Measurements from ENCODE around the gene TNS3.

The TNS3 gene

DNA sequence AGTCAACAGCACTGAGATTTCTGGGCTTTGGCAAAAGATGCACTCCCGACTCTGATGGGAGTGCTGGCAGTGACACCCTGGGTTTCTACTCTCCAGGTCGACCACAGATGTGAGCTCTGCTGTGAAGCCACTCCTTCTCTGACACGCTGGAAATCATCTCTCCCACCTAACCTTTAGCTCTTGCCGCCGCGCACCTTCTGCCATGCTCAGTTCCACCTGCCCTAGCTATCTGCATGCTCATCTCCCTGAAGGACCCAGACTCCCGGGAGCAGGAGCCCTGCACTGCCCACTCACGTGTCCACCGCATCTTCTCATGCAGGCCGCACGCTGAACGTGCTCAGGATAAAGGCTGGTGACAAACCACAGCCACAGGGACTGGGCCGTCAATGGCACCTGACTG is 174.8 kb downstream of the TNS3 start:
- DNase-seq (ENCODE audit: low read depth in 2 of 2), result no peak

DNA sequence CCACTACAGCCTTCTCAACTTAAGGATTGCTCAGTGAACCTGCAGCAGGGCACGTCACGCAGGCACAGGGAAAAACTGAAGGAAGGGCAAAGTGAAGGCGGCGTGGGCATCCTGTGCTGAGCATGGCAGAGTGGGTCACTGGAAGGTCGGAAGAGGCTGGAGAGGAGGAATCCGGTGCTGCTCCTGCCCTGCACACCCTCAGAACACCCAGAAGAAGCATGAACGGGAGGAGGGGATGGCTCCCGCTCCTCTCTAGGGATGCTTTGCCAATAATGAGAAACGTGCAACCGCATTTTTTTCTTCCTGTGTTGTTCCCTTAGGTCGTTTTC is 175.1 kb downstream of the TNS3 start:
- no peak for DNase-seq (ENCODE audit: low read depth in 2 of 2)

DNA sequence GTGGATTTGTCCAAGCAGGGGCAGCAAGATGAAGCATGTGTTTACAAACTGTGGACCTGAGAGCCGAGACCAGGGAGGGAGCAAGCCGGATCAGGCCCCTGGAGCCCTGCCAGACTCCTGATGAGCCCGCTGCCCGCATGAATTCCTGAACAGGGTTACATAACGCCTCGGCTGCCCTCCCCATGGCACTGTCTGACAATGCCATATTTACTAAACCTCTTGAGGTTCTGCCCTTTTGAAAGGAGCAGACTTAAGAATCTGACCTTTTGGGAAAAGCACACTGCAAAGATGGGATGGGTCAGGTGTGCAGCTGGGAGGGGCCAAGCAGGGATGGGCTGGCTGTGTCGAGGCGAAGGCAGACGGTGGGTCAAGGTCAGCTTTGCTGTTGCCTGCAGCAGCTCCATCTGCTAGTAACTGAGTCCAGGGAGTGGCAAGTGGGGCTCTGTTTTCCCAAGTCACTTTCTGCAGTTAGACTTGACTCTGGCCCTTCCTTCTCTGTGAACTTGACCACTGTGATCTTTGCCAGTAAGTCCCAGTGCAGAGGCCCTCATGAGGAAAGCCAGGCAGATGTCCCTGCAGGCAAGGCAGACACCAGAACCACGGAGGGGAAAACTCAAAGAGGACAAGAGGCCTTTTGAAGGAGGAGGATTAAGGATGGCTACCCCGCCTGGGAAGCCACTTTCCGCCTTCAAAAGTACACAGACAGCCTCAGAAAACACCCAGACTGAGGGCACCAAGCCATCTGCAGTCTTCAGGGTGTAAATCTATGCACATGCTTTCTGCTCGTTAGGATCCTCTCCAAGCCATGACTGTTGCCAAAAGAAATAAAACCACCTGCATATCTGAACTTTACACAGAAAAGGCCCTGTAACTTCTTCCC is 175.8 kb downstream of the TNS3 start:
- DNase-seq (ENCODE audit: low read depth in 2 of 2), result no peak

DNA sequence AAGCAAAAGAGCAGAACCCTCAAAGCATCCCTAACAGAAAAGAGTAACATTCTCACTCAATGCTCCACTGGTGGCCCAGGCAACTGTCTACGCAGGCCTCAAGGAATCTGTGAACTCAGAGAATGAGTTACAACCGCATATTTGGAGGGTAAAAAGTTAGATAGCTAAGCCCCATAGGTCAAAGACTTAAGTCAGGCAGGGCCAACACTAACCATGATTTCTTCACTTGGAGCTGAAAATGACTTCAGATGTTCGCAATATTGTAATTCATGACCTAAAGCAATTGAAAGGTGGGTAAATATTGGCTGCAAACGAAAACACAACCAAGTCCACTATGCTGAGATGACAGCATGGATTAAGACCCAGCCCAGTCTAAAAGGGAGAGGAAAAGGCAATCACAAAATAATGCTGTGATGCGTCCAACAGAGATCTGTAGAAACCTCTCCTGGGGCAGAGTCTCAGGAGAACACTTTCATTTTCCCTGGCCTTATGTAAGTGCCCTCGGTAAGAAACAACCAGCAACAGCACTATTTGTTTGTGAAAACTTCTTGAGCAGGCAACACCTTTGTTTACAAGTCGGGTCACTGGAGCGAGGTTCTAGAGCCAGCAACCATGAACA is 176.5 kb downstream of the TNS3 start:
- no peak for DNase-seq (ENCODE audit: low read depth in 2 of 2)

DNA sequence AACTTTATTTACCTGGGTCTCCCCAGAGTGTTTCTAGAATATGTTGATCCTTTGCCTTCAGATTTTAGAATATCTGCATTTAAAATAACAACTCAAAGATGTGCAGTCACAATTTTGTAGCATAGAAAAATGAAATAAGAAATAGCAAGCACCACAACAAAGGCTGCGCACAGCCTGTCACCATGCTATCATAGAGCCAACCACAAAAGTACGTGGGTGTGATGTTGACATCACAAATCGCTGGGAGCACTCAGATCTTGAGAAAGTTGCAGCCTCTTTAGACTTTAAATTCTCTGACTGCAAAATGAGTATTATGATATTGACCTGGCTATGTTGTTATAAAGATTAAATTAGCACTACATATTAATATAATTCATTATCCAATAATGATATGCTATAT is 177.9 kb downstream of the TNS3 start:
- no peak for DNase-seq (ENCODE audit: low read depth in 2 of 2)

DNA sequence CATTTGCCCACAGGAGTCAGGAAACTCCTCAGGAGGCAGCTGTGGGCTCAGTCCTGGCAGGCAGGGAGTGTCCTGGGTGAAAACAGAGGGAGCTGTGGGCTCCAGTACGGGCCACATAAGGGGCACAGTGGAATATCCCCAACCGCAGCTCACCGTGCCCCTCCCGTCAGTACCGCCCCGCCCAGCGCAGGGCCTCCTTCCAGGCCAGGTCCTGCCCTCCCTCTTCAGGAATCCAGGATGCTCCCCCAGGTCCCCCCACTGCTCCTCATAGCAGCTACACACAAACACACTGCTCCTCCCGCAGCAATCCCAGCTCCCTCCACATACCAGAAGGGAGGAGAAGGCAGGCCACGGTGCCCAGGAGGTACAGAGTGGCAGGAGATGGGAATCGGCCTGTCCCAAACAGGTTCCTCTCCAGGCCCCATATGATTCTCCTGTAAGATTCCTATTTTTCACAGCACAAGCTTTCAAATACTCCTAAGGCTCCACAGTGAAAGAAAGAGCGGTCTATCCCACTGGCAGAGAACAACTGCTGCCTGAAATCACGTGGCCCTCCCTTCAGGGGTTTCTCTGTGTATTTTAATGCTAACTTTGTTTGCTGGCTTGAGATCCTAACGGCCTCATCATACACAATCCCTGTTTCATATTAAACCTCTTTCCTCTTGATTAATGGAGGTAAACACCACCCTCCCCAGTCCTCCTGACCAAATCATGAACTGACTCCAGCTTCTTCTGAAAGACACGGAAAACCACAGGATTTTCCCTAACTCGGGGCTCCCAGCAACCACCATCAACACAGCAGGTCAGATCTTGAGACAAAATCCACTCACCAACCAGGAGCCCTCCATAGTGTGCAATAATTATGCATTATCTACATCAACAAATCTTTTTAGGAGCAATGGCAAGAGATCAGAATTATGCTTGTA is 178.7 kb downstream of the TNS3 start:
- DNase-seq (ENCODE audit: low read depth in 2 of 2), result no peak

DNA sequence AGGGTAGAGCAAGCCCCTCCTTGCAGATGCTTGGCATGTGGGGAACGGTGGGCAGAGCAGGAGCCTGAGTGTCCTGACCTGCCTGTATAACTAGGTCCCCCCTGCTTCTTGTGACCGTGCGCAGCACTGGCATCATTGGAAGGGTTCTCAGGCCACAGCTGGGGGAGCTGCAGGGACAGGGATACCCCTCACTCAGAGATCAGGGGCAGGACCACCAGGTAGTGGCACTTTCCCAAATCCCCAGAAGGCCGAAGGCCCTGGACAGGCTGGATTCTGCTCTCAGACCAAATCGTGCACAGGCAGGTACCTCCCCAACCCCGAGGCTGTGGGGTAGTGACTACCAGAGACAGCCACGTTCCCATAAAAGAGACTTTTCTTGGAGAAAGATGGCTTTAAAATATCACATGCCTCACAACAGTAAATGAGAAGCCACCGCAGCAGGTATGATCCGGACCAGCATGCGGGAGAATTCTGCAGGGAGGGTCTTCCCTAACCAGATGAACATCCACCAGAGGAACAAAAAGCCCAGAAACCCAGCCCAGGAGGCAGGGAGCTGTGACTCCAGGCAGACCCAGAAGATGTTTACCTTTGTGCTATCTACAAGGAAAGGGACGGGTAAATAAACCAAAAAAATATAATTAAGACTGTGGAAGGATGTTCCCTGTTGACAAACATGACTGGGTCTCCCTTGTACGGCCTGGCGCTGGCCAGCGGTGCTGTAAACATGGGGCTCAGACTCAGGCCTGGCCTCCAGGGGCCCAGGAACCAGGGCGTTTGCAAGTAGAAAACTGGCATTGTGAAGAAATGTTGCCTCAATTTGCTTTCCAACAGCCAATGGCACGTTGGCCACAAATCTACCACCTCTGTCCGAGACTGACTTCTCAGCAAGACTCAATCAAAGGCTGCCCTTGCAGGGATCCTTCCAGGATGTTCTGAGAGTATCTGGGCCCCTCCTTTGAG is 180.0 kb downstream of the TNS3 start:
- DNase-seq (ENCODE audit: low read depth in 2 of 2), result no peak

DNA sequence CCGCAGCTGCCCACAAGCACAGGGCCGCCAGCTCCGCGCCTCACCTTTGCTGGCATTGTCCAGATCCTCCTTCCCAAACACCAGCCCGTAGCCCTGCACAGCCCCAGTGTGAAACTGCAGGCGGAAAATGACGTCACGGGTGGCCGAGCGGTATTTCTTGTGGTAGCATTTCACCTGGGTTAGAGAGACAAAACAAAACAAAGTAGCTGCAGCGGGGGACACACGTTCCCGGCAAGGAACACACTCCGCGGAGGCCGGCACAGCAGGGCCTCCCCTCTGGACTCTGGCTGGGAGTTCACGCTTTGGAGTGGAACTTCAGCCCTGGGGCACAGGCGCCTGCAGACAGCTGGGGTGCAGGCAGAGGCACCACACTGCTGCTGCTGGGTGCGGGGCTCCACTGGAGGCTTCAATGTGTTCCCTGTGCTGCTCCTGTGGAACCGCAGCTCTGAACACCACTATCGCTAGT is 181.1 kb downstream of the TNS3 start:
- DNase-seq (ENCODE audit: low read depth in 2 of 2), result no peak

DNA sequence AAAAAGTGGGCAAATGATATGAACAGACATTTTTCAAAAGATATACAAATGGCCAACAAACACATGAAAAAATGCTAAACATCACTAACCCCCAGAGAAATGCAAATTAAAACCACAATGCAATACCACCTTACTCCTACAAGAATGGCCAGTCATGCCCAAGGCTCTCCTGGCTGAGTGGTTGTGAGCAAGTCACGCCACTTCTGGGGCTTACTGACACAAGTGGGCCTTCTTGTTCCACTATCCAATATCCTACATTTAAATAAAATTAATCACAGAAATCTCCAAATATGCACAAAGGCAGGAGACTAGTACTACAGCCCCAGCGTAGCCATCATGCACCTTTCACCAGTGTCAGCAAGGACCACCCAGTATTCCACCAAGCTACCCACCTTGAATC is 181.9 kb downstream of the TNS3 start:
- no peak for DNase-seq (ENCODE audit: low read depth in 2 of 2)

DNA sequence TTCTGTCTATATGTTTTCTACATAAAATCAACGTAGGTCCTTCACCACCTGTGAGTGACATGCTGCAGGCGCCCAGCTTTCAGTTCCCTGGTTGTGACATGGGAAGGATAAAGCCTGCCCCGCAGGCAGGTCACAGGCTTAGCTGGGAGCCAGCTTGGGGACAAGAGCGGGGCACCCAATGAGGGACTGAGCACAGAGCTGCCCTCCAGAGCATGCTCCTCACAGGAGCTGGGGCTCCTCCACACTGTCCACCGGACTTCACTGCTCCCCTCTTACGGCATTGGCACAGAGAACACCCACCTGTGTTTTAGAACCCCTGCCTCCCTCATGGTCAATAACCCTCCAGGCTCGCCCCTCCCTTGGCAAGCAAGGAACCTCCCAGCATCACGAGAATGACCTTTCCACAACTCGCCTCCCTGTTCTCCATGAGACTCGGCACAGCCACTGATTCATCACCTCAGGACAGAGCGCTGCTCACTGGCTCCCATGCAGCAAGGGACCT is 187.1 kb downstream of the TNS3 start:
- DNase-seq (ENCODE audit: low read depth in 2 of 2), result no peak

DNA sequence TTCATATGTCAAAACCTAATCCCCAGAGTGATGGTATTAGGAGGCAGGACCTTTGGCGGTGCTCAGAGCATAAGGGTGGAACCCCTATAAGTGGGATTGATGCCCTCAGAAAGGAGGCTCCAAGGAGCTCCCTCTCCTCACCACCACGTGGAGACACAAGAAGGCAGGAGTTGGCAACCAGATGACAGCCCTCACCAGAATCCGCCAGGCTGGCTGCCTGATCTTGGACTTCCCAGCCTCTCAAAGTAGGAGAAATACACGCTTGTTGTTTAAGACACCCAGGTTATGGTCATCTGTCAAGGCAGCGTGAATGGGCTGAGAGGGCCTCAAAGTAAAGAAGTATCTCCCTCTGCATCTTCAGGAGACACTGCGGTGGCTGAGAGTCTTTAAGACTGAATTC is 187.7 kb downstream of the TNS3 start:
- no peak for DNase-seq (ENCODE audit: low read depth in 2 of 2)

DNA sequence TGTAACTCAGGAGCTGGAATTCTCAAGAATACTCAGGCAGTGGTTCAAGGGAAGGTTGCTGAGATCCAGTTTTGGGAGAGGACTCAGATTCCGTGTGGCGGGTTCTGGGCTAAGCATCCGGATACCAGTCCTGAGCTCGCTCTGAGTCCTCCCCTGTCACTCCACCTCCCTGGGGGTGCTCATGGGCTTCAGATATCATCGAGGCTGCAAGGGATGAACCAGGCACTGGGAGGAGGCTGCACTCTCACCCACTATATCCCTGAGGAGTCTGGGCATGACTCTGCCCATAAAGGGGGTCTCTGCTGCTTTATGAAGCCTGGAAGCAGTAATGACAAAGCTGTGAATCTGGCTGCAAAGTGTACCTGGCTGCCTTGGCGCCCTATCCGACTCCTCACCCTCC is 188.5 kb downstream of the TNS3 start:
- no peak for DNase-seq (ENCODE audit: low read depth in 2 of 2)

DNA sequence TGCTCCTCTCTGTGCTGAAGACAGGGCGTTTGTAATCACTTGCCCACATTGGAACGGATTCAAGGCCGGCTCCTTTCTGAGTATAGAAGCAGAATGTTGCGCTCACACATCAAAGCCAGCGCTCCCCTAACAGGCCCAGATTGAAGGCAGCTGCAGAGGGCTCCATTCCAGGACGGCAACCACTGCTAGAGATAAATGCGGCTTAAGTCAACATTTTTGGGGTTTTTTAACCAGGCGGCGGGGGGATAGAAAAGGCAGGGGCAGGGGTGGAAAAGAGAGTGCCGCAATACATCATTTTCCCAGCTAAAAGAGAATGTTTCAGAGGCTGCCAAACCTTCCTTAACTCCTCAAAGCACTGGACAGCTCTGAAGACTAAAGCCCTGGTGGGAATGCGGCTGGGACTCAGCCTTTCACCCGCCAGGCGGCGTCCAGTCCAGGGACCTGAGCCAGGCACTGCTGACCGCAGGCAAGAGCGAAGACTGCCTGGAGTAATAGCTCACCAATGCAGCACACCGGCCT is 189.6 kb downstream of the TNS3 start:
- DNase-seq (ENCODE audit: low read depth in 2 of 2), result no peak

DNA sequence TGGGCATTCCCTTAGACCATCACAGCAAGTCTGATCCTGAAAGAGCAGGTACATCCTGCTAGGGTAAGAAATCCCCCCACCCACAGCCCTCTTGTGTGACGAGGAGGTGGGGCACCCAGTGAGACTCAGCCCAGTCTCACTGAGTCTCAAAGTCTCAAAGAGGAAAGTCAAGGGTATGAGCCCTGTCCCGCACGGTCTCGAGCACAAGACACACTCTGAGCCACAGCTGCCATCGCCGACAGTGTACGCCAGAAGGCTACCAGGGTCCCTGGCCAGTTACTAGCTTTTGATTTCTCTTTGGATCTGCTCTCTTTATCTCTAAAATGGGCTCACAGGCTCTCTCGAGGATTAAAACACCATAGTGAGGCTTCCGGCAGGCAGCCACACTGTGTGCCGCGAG is 190.2 kb downstream of the TNS3 start:
- DNase-seq (ENCODE audit: low read depth in 2 of 2), result no peak

DNA sequence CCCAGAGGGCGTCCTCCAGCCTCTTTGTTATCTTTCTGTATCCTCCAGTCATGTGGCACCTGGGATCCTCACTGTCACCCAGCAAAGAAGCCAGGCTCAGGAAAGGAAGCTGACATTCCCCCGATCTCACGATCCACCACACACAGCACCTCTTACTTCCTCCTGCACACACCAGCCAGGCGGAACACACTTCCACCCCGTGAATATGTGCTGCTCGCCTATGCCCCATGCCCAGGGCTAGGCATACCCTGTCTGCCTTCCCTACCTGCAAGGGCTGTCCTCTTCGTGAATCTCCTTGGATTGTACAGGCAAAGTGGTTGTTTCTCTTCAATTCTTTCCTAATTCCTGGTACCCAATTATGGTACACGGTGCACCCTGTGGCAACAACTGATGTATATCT is 191.0 kb downstream of the TNS3 start:
- DNase-seq (ENCODE audit: low read depth in 2 of 2), result no peak

DNA sequence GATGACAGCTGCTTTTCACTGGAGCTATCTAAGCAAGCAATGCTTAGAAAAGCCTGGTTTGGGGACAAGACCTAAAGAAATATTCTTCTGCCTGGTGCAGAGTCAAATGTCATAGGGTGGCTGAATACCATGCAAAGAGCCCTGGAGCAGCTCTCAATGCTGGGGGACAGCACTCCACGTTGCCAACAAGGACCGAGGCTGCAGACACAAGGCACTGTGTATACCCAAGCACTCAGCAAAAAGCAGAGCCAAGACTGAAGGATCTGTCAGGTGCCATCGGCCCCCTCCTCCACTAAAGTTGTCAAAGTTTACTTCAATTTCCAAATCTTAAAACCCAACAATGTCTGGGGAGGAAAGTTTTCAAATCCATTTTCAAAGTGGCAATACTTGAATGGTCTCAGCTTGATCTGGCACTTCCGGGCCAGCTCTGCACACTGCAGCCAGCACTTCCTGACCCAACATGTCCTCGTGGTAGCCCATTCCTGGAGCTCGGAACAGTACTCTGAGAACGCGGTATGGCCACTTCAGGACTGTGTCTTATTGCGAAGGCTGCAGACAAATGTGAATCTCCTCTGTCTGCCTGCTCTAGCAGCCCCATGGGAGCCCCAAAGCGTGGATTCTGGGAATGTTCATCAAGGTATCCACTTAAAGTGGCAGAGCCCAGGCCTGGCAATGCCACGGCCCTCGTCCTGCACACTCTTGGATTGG is 191.8 kb downstream of the TNS3 start:
- no peak for DNase-seq (ENCODE audit: low read depth in 2 of 2)

DNA sequence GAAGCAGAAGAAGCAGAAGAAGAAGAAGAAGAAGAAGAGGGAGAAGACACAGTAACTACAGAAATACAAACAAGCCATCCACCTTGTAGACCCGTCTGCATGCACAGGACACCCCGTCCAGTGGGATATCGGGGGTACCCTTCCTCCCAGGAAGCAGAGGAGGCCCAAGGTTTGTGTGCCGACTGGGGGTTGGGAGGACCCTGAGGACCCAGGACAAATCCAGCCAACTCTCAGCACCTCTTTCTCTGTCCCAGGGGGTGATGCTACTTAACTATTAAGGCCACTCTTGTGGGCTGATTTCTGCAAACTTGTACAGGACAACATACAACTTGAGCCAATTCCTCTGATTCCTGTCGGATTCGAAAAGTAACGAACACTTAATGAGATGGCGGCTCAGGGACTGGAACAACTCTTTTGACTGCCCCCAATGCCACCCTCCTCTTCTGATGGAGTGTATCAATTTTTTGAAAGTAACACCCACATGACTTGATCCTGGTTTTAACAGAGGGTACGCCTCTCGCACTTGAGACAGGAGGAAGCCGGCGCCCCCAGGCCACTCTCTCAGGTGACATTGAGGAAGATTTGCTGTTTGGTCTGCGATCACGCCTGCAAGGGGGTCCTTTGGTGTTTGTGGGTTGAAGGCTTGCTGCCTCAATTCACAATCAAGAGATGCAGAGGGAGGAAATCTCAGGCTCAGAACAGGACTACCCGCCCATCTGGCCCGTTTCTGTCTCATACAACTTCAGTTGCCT is 192.6 kb downstream of the TNS3 start:
- DNase-seq (ENCODE audit: low read depth in 2 of 2), result no peak

DNA sequence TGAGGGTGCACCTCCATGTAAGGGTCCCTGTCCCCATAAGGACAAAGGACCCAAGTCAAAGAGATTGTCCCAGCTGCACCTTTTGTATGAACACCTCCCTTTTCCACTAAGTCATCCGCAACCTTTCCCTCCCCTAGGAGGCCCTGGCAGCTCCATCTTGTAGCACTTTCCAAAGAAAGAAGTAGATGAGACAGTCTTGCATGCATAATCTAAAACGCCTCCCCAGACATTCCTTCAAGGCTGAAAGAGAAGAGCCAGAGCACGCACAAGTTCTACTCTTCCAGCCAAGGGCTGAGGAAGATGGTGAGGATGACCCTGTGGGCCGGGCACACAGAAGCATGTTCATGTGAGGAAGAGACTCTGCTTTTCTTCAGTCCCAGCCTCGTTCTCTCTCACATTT is 194.4 kb downstream of the TNS3 start:
- DNase-seq (ENCODE audit: low read depth in 2 of 2), result no peak

DNA sequence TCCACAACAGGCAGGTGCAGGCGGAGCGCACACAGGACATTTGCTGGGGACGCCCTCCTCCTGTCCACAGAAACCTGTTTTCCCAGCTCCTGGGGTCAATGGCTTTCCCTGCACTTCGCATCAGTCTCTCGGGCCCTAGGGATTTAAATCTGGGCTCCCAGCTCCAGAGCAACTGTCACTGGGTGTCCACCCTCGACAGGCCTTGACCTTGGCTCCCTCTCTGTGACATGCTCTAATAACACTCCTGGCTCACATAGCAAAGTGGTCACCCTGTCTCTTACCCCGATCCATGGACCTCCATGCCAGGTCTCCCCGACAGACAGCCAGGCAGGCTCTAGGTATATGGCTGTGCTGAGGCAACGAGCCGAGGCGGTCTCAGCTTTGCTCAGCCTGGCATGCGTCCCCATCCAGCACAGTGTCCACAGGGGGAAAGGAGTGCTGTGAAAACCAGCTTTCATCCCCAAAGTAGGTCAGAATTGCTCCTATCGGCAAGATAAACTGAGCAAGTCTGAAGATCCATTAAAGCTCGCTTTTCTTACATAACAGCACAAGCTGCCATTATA is 195.6 kb downstream of the TNS3 start:
- DNase-seq (ENCODE audit: low read depth in 2 of 2), result no peak

Data from stimulated activated CD4-positive, alpha-beta T cell treated with anti-CD3 and anti-CD28 coated beads, Interleukin-1b, Interleukin-23, amount 100 ng/mL, for 1 hour (primary cell).